HEK293T (cell line): Measurements from ENCODE around the gene CD82.

Experiments
- CTCF ChIA-PET: fragments of 350-600 bp; formaldehyde crosslinking; extraction: SDS; loops from one replicate; lab custom pipeline; 2021; ENCODE audit warnings: antibody characterized with exemption, inconsistent platforms; lab: Yijun Ruan, JAX
- POLR2A ChIA-PET: fragments of 350-600 bp; formaldehyde crosslinking; extraction: SDS; loops from one replicate; lab custom pipeline; 2020; ENCODE audit warnings: antibody characterized with exemption, inconsistent platforms; lab: Yijun Ruan, JAX
- DNase-seq: peaks from one replicate; pipeline ENCODE4 v3.0.0; 2012; ENCODE audit warnings: mixed read lengths; ENCODE audit errors: extremely low spot score
- ARNT ChIP-seq: fragments of 450-650 bp; IDR thresholded peaks from 2 replicates; pipeline ENCODE4 v1.6.1; 2017; ENCODE audit warnings: mild to moderate bottlenecking
- BHLHE40 ChIP-seq: fragments of 450-650 bp; IDR thresholded peaks from 2 replicates; pipeline ENCODE4 v1.6.1; 2016; ENCODE audit warnings: mild to moderate bottlenecking, moderate library complexity, borderline replicate concordance
- CTBP1 ChIP-seq: fragments of 450-650 bp; IDR thresholded peaks from 2 replicates; pipeline ENCODE4 v1.6.1; 2016; ENCODE audit warnings: borderline replicate concordance
- ELF4 ChIP-seq: fragments of 450-650 bp; IDR thresholded peaks from 2 replicates; pipeline ENCODE4 v1.6.1; 2017; ENCODE audit warnings: antibody characterized with exemption
- FOXA1 ChIP-seq: fragments of 450-650 bp; IDR thresholded peaks from 2 replicates; pipeline ENCODE4 v1.6.1; 2016; ENCODE audit warnings: mild to moderate bottlenecking
- FOXK2 ChIP-seq: fragments of 450-650 bp; IDR thresholded peaks from 2 replicates; pipeline ENCODE4 v1.6.1; 2016; ENCODE audit warnings: mild to moderate bottlenecking
- FOXM1 ChIP-seq: fragments of 450-650 bp; IDR thresholded peaks from 2 replicates; pipeline ENCODE4 v1.6.1; 2017; ENCODE audit warnings: mild to moderate bottlenecking, borderline replicate concordance
- HDGF ChIP-seq: fragments of 450-650 bp; IDR thresholded peaks from 2 replicates; pipeline ENCODE4 v1.6.1; 2017; ENCODE audit warnings: antibody characterized with exemption, borderline replicate concordance
- L3MBTL2 ChIP-seq: fragments of 450-650 bp; conservative IDR thresholded peaks from 2 replicates; pipeline ENCODE4 v1.6.1; 2016; ENCODE audit warnings: mild to moderate bottlenecking
- LEF1 ChIP-seq: fragments of 450-650 bp; IDR thresholded peaks from 2 replicates; pipeline ENCODE4 v1.6.1; 2017; ENCODE audit warnings: mild to moderate bottlenecking, borderline replicate concordance
- NFRKB ChIP-seq: fragments of 450-650 bp; IDR thresholded peaks from 2 replicates; pipeline ENCODE4 v1.6.1; 2016; ENCODE audit warnings: mild to moderate bottlenecking, moderate library complexity
- PKNOX1 ChIP-seq: fragments of 450-650 bp; IDR thresholded peaks from 2 replicates; pipeline ENCODE4 v1.6.1; 2016
- SP1 ChIP-seq: fragments of 450-650 bp; IDR thresholded peaks from 2 replicates; pipeline ENCODE4 v1.6.1; 2017
- SUZ12 ChIP-seq: fragments of 450-650 bp; IDR thresholded peaks from 2 replicates; pipeline ENCODE4 v1.6.1; 2016; ENCODE audit warnings: mild to moderate bottlenecking
- TARDBP ChIP-seq: fragments of 450-650 bp; IDR thresholded peaks from 2 replicates; pipeline ENCODE4 v1.6.1; 2016
- ZNF384 ChIP-seq: fragments of 450-650 bp; IDR thresholded peaks from 2 replicates; pipeline ENCODE4 v1.6.1; 2016

The CD82 gene, protein sequence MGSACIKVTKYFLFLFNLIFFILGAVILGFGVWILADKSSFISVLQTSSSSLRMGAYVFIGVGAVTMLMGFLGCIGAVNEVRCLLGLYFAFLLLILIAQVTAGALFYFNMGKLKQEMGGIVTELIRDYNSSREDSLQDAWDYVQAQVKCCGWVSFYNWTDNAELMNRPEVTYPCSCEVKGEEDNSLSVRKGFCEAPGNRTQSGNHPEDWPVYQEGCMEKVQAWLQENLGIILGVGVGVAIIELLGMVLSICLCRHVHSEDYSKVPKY

DNA sequence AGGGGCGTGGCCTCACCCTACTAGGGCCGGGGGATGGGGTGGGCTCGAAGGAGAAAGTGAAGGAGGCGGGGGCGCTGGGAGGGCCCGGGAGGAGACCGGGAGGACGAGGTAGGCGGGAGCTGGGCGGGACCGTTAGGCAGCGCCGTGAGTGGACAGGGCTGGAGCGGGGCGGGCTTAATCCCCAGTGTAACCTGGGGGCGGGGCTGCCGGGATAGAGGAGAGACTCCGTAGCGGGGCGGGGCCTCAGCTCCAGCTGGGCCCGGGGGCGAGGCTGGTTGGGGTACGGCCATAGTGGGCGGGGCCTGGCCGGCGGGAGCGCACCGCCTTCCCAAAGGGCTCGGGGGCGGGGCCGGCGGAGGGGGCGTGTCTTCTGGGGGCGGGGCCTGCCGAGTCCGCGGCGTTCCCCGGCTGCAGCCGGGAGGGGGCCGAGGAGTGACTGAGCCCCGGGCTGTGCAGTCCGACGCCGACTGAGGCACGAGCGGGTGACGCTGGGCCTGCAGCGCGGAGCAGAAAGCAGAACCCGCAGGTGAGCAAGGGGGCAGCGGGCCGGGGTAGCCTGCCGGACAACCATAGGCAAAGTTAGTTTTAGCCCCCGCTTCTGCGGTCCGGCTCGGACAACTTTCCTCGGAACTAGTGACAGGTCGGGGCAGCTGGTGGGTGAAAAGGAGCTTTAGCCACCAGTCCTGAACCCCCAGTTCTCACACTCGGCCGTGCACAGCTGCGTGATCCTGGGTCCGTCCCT is at the start of gene CD82:
CD82 (plus strand) TSS at position 453 of the 742 bp plus-strand sequence. CDS start 29,000 bp downstream, outside the sequence.
- DNase-seq: peak; percentile 98
- ChIA-PET CTCF (interaction anchor here (0.6 to 1.0 kb wide), 2 partner anchors 8 to 363 kb away, joined by 3 read pairs; no protein-coding TSS in a partner anchor), POLR2A (interaction anchor here (1.0 kb wide), 1 partner anchor 52 kb away, joined by 3 read pairs; no protein-coding TSS in a partner anchor)
- peak; percentile 49; the same call in 1 of the 2 replicates for TF ChIP-seq SP1
- TF ChIP-seq ARNT: no peak

- DNase-seq: no peak
- ChIA-PET CTCF (interaction anchor here (1.1 kb wide), 1 partner anchor 385 kb away, joined by 3 read pairs; no protein-coding TSS in a partner anchor), POLR2A (no interaction called here)
- TF ChIP-seq PKNOX1 (no peak), ARNT (no peak), SUZ12 (no peak), ZNF384 (no peak), FOXM1 (no peak), BHLHE40 (no peak), TARDBP (no peak), SP1 (no peak), LEF1 (no peak), FOXK2 (no peak), L3MBTL2 (no peak), ELF4 (no peak), FOXA1 (no peak), HDGF (no peak), CTBP1 (no peak), NFRKB (no peak)
These were observed 48.6 kb upstream of the CD82 start for GRCh38 chr11:44516688-44517507.

- no peak for TF ChIP-seq LEF1
- DNase-seq: no peak
- POLR2A ChIA-PET: no interaction called here
- CTCF ChIA-PET: interaction anchor here (1.1 kb wide), 1 partner anchor 385 kb away, joined by 3 read pairs; no protein-coding TSS in a partner anchor
These were observed 47.9 kb upstream of the CD82 start for GRCh38 chr11:44517541-44517940.

GRCh38 chr11:44518968-44519550 is 46.4 kb upstream of the CD82 start:
- POLR2A ChIA-PET: no interaction called here
- no peak for DNase-seq
- CTCF ChIA-PET: interaction anchor here (0.6 kb wide), 1 partner anchor 1933 kb away, joined by 3 read pairs; no protein-coding TSS in a partner anchor
- TF ChIP-seq SP1: no peak
- no peak for TF ChIP-seq FOXA1
- TF ChIP-seq L3MBTL2: no peak
- no peak for TF ChIP-seq ZNF384

DNA sequence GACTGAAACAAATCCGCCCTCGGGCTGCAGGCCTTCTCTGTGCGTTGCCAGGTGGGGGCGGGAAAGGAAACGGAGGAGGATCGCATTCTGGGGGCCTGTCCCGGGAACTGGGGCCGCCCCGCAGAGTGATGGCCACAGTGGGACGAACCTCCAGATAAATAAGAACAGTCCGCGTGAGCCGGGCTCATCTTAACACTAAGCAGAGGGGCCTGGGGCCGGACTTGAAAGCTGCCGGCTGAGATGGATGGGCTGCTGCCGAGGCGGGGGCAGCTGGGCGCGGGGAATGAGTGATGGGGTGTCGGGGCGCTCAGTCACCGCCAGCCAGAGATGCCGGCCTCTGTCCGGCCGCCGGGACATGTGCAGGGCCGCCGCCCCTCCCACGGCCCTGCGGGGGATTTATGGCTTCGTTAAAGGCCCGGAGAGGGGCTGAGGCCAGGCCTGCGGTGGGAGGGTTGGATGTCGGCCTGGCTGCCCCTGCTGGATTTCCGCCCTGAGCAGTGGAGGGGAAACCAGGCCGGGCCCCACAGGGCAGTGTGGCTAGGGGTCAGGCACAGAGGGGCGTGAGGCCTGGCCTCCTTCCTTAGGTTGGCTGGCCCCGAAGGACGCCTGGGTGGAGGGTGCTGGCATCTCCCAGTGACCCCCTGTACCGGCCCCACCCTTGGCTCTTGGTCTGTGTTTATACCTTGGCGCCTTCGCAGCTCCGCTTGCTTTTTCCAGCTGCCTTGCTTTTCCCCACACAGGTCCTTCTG is 45.3 kb upstream of the CD82 start:
- DNase-seq: no peak
- TF ChIP-seq ARNT: no peak
- ChIA-PET CTCF (no interaction called here), POLR2A (no interaction called here)

- ChIA-PET POLR2A (no interaction called here), CTCF (no interaction called here)
- TF ChIP-seq ELF4 (no peak), HDGF (no peak), FOXM1 (no peak), SP1 (no peak), CTBP1 (no peak), ARNT (no peak), NFRKB (no peak), PKNOX1 (no peak), L3MBTL2 (no peak), LEF1 (no peak), FOXK2 (no peak), FOXA1 (no peak), TARDBP (no peak), SUZ12 (no peak), BHLHE40 (no peak), ZNF384 (no peak)
These were observed 44.3 kb upstream of the CD82 start for GRCh38 chr11:44521148-44521547.

More at GRCh38 chr11:44521148-44521547, 44.3 kb upstream of the CD82 start:
- DNase-seq: no peak
